ENCODE results near the gene PDZD2.

The PDZD2 gene

DNA sequence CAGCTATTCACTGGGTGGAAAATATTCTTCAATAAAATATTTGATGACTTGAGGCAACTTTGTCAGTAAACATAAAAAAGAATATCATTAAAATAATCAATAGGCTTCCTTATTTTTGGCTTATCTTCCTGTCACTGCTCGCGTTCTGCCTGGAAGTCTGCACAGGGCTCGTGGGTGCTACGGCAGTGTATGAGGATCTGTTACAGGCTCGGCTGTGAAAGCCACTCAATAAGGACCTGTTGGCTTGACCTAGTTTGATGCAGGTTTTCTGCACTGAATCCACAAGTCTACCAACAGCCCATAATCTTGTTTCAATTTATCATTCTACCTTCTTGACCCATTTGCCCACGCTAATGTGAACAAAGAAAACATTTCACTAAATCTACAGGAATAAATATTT lies 97.2 kb downstream of the PDZD2 start:
- no peak overlapping the region for H3K4me3 ChIP-seq (ENCODE audit: low read depth, low read length)
- no peak overlapping the region for H3K23ac ChIP-seq (ENCODE audit: low read length)

DNA sequence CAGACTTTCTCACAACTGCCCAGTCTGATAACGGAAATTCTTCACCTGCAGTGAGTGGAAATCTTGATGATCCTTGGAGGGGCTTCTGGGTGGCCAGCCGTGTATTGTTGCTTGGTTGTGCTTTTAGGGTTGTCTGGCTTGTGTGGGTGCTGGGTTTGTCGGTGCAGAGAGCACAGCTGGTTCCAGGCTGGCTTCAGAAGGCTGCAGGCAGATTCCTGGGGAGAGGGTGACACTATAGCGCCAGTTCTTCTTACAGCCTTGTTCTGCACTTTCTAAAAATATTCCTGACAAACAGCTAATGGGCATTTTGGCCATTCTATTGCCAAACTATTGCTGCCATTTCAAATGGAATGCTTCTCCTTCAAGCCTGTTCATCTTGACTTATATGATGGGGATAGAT lies 99.3 kb downstream of the PDZD2 start:
- Histone ChIP-seq H3K4me3 (ENCODE audit: low read depth, low read length) (no peak overlapping the region), H3K9ac (ENCODE audit: low read length) (no peak overlapping the region), H3K4me1 (ENCODE audit: control insufficient read depth in 1 of 2, insufficient read depth in 2 of 2, low read length in 2 of 2) (no peaks in the 10 kb centered on the region), H3K79me1 (ENCODE audit: low read length) (no peaks in the 10 kb centered on the region), H4K12ac (ENCODE audit: low read depth, low read length) (no peak overlapping the region), H3K27me3 (ENCODE audit: insufficient read depth, low read length) (no peaks in the 10 kb centered on the region), H4K91ac (ENCODE audit: low read depth, low read length) (no peak overlapping the region), H4K8ac (ENCODE audit: low read depth, low read length) (no peak overlapping the region), H3K36me3 (ENCODE audit: control insufficient read depth in 1 of 2, insufficient read depth in 2 of 2, low read length in 2 of 2) (no peaks in the 10 kb centered on the region), H3K4ac (ENCODE audit: low read depth, low read length) (no peak overlapping the region), H2AFZ (ENCODE audit: insufficient read depth, low read length, poor library complexity) (no peak overlapping the region), H3K27ac (ENCODE audit: low read depth, low read length) (no peak overlapping the region), H2AK5ac (ENCODE audit: low read length) (no peak overlapping the region), H3K14ac (ENCODE audit: low read length) (no peak overlapping the region), H2BK120ac (ENCODE audit: insufficient read depth, low read length, poor library complexity) (no peak overlapping the region), H2BK12ac (ENCODE audit: low read length) (no peak overlapping the region), H3K18ac (ENCODE audit: low read length) (no peak overlapping the region), H3K23ac (ENCODE audit: low read length) (no peak overlapping the region), H3K4me2 (ENCODE audit: low read length) (no peak overlapping the region), H3K9me3 (ENCODE audit: insufficient read depth, low read depth, low read length) (no peaks in the 10 kb centered on the region), H3K79me2 (ENCODE audit: control insufficient read depth, insufficient read depth, low read length, poor library complexity) (no peaks in the 10 kb centered on the region), H2BK5ac (ENCODE audit: low read depth, low read length, poor library complexity) (no peak overlapping the region)
- DNase-seq = no peak
- WGBS (ENCODE audit: extremely low coverage, insufficient coverage, insufficient read length) = no CpG with 5 or more reads among the region's 4 CpGs

More for the DNA sequence above, 97.2 kb downstream of the PDZD2 start:
- Histone ChIP-seq H4K8ac (ENCODE audit: low read depth, low read length) (no peak overlapping the region), H3K4ac (ENCODE audit: low read depth, low read length) (no peak overlapping the region), H2AK5ac (ENCODE audit: low read length) (no peak overlapping the region), H2BK5ac (ENCODE audit: low read depth, low read length, poor library complexity) (no peak overlapping the region), H3K18ac (ENCODE audit: low read length) (no peak overlapping the region), H3K79me2 (ENCODE audit: control insufficient read depth, insufficient read depth, low read length, poor library complexity) (no peaks in the 10 kb centered on the region), H3K9me3 (ENCODE audit: insufficient read depth, low read depth, low read length) (no peaks in the 10 kb centered on the region), H4K12ac (ENCODE audit: low read depth, low read length) (no peak overlapping the region), H4K91ac (ENCODE audit: low read depth, low read length) (no peak overlapping the region), H3K27ac (ENCODE audit: low read depth, low read length) (no peak overlapping the region), H3K4me1 (ENCODE audit: control insufficient read depth in 1 of 2, insufficient read depth in 2 of 2, low read length in 2 of 2) (no peaks in the 10 kb centered on the region), H2BK12ac (ENCODE audit: low read length) (no peak overlapping the region), H3K9ac (ENCODE audit: low read length) (no peak overlapping the region), H3K27me3 (ENCODE audit: insufficient read depth, low read length) (no peaks in the 10 kb centered on the region), H3K36me3 (ENCODE audit: control insufficient read depth in 1 of 2, insufficient read depth in 2 of 2, low read length in 2 of 2) (no peaks in the 10 kb centered on the region), H3K14ac (ENCODE audit: low read length) (no peak overlapping the region), H2BK120ac (ENCODE audit: insufficient read depth, low read length, poor library complexity) (no peak overlapping the region), H3K79me1 (ENCODE audit: low read length) (no peaks in the 10 kb centered on the region), H3K4me2 (ENCODE audit: low read length) (no peak overlapping the region), H2AFZ (ENCODE audit: insufficient read depth, low read length, poor library complexity) (no peak overlapping the region)
- DNase-seq = no peak
- no CpG with 5 or more reads among the region's 6 CpGs for WGBS (ENCODE audit: extremely low coverage, insufficient coverage, insufficient read length)

DNA sequence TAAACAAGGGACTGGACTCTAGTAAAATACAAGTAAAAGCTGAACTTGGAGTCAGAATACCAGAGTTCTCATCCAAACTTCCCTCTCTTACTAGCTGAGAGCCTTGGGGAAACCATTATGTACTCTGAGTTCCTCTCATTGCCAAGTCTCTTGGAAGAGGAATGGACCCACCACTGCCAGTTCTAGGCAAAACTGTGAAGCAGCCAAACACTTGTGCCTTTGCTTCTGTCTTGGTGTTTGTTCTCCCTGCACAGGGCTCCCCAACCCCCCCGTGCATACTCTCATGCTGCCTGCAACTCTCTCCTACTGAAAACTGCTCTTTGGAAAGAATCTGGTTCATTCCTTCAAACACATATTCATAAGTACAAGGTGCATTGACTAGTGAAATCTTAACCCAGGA lies 102.6 kb downstream of the PDZD2 start:
- H3K14ac ChIP-seq (ENCODE audit: low read length) = no peak overlapping the region
- H3K23ac ChIP-seq (ENCODE audit: low read length) = no peak overlapping the region
- no peak overlapping the region for H2BK5ac ChIP-seq (ENCODE audit: low read depth, low read length, poor library complexity)
- no peak overlapping the region for H3K4me2 ChIP-seq (ENCODE audit: low read length)
- no CpG with 5 or more reads among the region's 1 CpG for WGBS (ENCODE audit: extremely low coverage, insufficient coverage, insufficient read length)
- H3K27ac ChIP-seq (ENCODE audit: low read depth, low read length) = no peak overlapping the region
- no peaks in the 10 kb centered on the region for H3K9me3 ChIP-seq (ENCODE audit: insufficient read depth, low read depth, low read length)
- no peak for DNase-seq
- no peaks in the 10 kb centered on the region for H3K79me2 ChIP-seq (ENCODE audit: control insufficient read depth, insufficient read depth, low read length, poor library complexity)
- no peak overlapping the region for H3K4ac ChIP-seq (ENCODE audit: low read depth, low read length)
- no peaks in the 10 kb centered on the region for H3K27me3 ChIP-seq (ENCODE audit: insufficient read depth, low read length)
- H3K4me1 ChIP-seq (ENCODE audit: control insufficient read depth in 1 of 2, insufficient read depth in 2 of 2, low read length in 2 of 2) = no peaks in the 10 kb centered on the region
- no peak overlapping the region for H2AK5ac ChIP-seq (ENCODE audit: low read length)
- H4K8ac ChIP-seq (ENCODE audit: low read depth, low read length) = no peak overlapping the region
- no peaks in the 10 kb centered on the region for H3K79me1 ChIP-seq (ENCODE audit: low read length)
- no peak overlapping the region for H3K4me3 ChIP-seq (ENCODE audit: low read depth, low read length)
- no peak overlapping the region for H2BK12ac ChIP-seq (ENCODE audit: low read length)
- no peak overlapping the region for H3K18ac ChIP-seq (ENCODE audit: low read length)
- no peak overlapping the region for H4K12ac ChIP-seq (ENCODE audit: low read depth, low read length)
- H3K9ac ChIP-seq (ENCODE audit: low read length) = no peak overlapping the region
- H2AFZ ChIP-seq (ENCODE audit: insufficient read depth, low read length, poor library complexity) = no peak overlapping the region
- no peak overlapping the region for H2BK120ac ChIP-seq (ENCODE audit: insufficient read depth, low read length, poor library complexity)
- H4K91ac ChIP-seq (ENCODE audit: low read depth, low read length) = no peak overlapping the region
- no peaks in the 10 kb centered on the region for H3K36me3 ChIP-seq (ENCODE audit: control insufficient read depth in 1 of 2, insufficient read depth in 2 of 2, low read length in 2 of 2)

DNA sequence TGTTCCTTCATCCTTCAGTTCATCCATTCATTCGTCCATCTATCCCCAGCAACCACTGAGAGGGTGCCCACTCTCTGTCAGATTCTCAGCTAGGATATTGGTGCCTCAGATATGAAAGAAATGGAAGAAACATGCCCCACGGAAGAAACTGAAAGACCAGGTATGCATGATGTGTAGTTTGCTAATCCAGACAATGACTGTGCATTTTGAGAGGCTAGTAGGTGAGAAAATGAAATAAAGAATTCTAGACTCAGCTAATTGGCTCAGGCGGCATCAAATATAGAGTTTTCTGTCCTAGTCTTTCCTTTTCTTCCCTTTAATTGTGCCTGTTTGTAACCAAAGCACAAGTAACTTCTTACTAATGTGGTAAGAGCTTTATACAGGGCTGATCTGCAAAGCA lies 104.7 kb downstream of the PDZD2 start:
- Histone ChIP-seq H3K4ac (ENCODE audit: low read depth, low read length) (no peak overlapping the region), H3K4me2 (ENCODE audit: low read length) (no peak overlapping the region), H3K9ac (ENCODE audit: low read length) (no peak overlapping the region), H2BK120ac (ENCODE audit: insufficient read depth, low read length, poor library complexity) (no peak overlapping the region), H3K4me3 (ENCODE audit: low read depth, low read length) (no peak overlapping the region), H3K9me3 (ENCODE audit: insufficient read depth, low read depth, low read length) (no peaks in the 10 kb centered on the region), H2BK12ac (ENCODE audit: low read length) (no peak overlapping the region), H4K12ac (ENCODE audit: low read depth, low read length) (no peak overlapping the region), H3K14ac (ENCODE audit: low read length) (no peak overlapping the region), H2BK5ac (ENCODE audit: low read depth, low read length, poor library complexity) (no peak overlapping the region), H3K4me1 (ENCODE audit: control insufficient read depth in 1 of 2, insufficient read depth in 2 of 2, low read length in 2 of 2) (no peaks in the 10 kb centered on the region), H3K36me3 (ENCODE audit: control insufficient read depth in 1 of 2, insufficient read depth in 2 of 2, low read length in 2 of 2) (no peaks in the 10 kb centered on the region), H3K79me1 (ENCODE audit: low read length) (no peaks in the 10 kb centered on the region), H2AK5ac (ENCODE audit: low read length) (no peak overlapping the region), H4K91ac (ENCODE audit: low read depth, low read length) (no peak overlapping the region), H3K18ac (ENCODE audit: low read length) (no peak overlapping the region), H3K27me3 (ENCODE audit: insufficient read depth, low read length) (no peaks in the 10 kb centered on the region), H3K23ac (ENCODE audit: low read length) (no peak overlapping the region), H3K79me2 (ENCODE audit: control insufficient read depth, insufficient read depth, low read length, poor library complexity) (no peaks in the 10 kb centered on the region), H3K27ac (ENCODE audit: low read depth, low read length) (no peak overlapping the region), H2AFZ (ENCODE audit: insufficient read depth, low read length, poor library complexity) (no peak overlapping the region), H4K8ac (ENCODE audit: low read depth, low read length) (no peak overlapping the region)
- no CpG with 5 or more reads among the region's 3 CpGs for WGBS (ENCODE audit: extremely low coverage, insufficient coverage, insufficient read length)
- DNase-seq = no peak
